ENCODE data around the gene MRC2. TPM values are rescaled to one million over a fixed set of nuclear protein-coding genes. Genes with fewer than 3 reads are reported as not detected.

Gene MRC2
- total RNA-seq, 1 experiment from 2014 or later = 12.3 TPM

DNA sequence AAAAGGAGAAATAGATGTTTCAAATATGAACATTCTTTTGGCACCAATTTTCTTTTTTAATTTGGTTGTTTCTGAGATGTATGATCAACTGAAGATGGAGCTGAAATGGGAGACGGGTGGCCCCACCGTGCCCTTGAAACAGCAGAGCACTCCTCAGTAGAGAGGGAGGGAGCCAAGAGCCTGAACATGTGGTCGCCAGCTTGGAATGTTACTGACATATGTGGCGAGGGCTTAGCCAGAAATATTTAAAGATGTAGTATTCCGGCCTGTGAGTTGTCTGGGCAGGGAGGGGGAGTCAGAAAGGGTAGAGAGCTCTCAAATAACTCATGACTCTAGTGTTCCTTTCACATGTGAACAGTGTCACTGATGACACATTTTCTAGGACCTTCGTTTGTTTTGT, 13.3 kb upstream of the MRC2 start:
- Mint-ChIP-seq H3K27ac (ENCODE audit: low read depth, unreplicated experiment) (peak overlapping the region; percentile 32), H3K9me3 (ENCODE audit: unreplicated experiment) (no peaks in the 10 kb centered on the region), H3K4me1 (ENCODE audit: insufficient read depth, unreplicated experiment) (no peaks in the 10 kb centered on the region), H3K4me3 (ENCODE audit: unreplicated experiment) (no peak overlapping the region), H3K36me3 (ENCODE audit: insufficient read depth, unreplicated experiment) (peaks cover 78% of the 10 kb centered on the region), H3K27me3 (ENCODE audit: insufficient read depth, unreplicated experiment) (no peaks in the 10 kb centered on the region)
- POLR2A ChIA-PET = no interaction called here
- intact Hi-C loops (cut with micrococcal nuclease) = no loop called here
- TF ChIP-seq CTCF (IDR thresholded peaks at IDR 0.05; ENCODE audit: unreplicated experiment) = no peak
- CTCF ChIA-PET = interaction anchor here (0.6 kb wide), 1 partner anchor 263 kb away, joined by 3 read pairs; no protein-coding TSS in a partner anchor
- no TSS peak for BruUV-seq (replicated peaks)
- DNase-seq (ENCODE audit: unreplicated experiment) = no peak

DNA sequence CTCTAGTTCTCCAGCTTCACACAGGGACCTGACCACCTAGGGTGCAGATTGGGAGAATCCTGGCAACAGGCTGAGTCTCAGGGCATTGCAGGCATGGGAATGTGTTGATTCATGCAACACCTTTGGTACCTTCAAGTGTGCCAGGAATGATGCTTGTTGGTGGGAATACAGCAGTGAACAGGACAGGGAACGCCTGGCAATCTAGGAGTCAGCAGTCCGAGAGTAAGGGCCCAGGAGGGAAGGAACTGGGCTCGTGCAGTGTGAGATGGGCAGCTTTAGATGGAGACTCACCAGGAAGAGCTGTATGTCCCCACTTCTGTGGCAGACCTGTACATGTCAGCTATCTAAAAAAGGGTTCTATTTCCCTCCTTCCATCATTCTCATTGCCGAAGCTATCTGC, 12.0 kb upstream of the MRC2 start:
- no peak for TF ChIP-seq CTCF (IDR thresholded peaks at IDR 0.05; ENCODE audit: unreplicated experiment)
- no peaks in the 10 kb centered on the region for H3K4me1 Mint-ChIP-seq (ENCODE audit: insufficient read depth, unreplicated experiment)
- H3K9me3 Mint-ChIP-seq (ENCODE audit: unreplicated experiment) = no peaks in the 10 kb centered on the region
- ChIA-PET POLR2A (interaction anchor here (0.6 to 1.1 kb wide), 3 partner anchors 14 to 888 kb away, joined by 3 to 4 read pairs (median 3); no protein-coding TSS in a partner anchor), CTCF (interaction anchor here (0.7 to 0.9 kb wide), 2 partner anchors 57 to 771 kb away, joined by 3 read pairs; no protein-coding TSS in a partner anchor)
- BruUV-seq (replicated peaks) = no TSS peak
- no peaks in the 10 kb centered on the region for H3K27me3 Mint-ChIP-seq (ENCODE audit: insufficient read depth, unreplicated experiment)
- H3K27ac Mint-ChIP-seq (ENCODE audit: low read depth, unreplicated experiment) = no peak overlapping the region
- DNase-seq (ENCODE audit: unreplicated experiment) = no peak
- H3K4me3 Mint-ChIP-seq (ENCODE audit: unreplicated experiment) = no peak overlapping the region
- peaks cover 64% of the 10 kb centered on the region for H3K36me3 Mint-ChIP-seq (ENCODE audit: insufficient read depth, unreplicated experiment)
- intact Hi-C loops (cut with micrococcal nuclease) = no loop called here

GRCh38 chr17:62616993-62617893, 10.2 kb upstream of the MRC2 start:
- no peak for DNase-seq (ENCODE audit: unreplicated experiment)
- Mint-ChIP-seq H3K4me1 (ENCODE audit: insufficient read depth, unreplicated experiment) (no peaks in the 10 kb centered on the region), H3K9me3 (ENCODE audit: unreplicated experiment) (no peaks in the 10 kb centered on the region), H3K27ac (ENCODE audit: low read depth, unreplicated experiment) (no peak overlapping the region), H3K36me3 (ENCODE audit: insufficient read depth, unreplicated experiment) (peaks cover 47% of the 10 kb centered on the region), H3K27me3 (ENCODE audit: insufficient read depth, unreplicated experiment) (no peaks in the 10 kb centered on the region), H3K4me3 (ENCODE audit: unreplicated experiment) (no peak overlapping the region)
- TF ChIP-seq CTCF (IDR thresholded peaks at IDR 0.05; ENCODE audit: unreplicated experiment) = no peak
- ChIA-PET CTCF (interaction anchor here (0.6 kb wide), 1 partner anchor 120 kb away, joined by 4 read pairs; no protein-coding TSS in a partner anchor), POLR2A (interaction anchor here (0.6 kb wide), 1 partner anchor 24 kb away, joined by 5 read pairs; no protein-coding TSS in a partner anchor)
- BruUV-seq (replicated peaks) = no TSS peak
- intact Hi-C loops (cut with micrococcal nuclease) = no loop called here

GRCh38 chr17:62617894-62618472, 9.5 kb upstream of the MRC2 start:
- Mint-ChIP-seq H3K4me1 (ENCODE audit: insufficient read depth, unreplicated experiment) (no peaks in the 10 kb centered on the region), H3K27me3 (ENCODE audit: insufficient read depth, unreplicated experiment) (no peaks in the 10 kb centered on the region), H3K36me3 (ENCODE audit: insufficient read depth, unreplicated experiment) (peaks cover 46% of the 10 kb centered on the region), H3K4me3 (ENCODE audit: unreplicated experiment) (no peak overlapping the region), H3K27ac (ENCODE audit: low read depth, unreplicated experiment) (no peak overlapping the region), H3K9me3 (ENCODE audit: unreplicated experiment) (no peaks in the 10 kb centered on the region)
- no peak for TF ChIP-seq CTCF (IDR thresholded peaks at IDR 0.05; ENCODE audit: unreplicated experiment)
- ChIA-PET CTCF (no interaction called here), POLR2A (no interaction called here)
- BruUV-seq (replicated peaks) = no TSS peak
- no peak for DNase-seq (ENCODE audit: unreplicated experiment)
- intact Hi-C loops (cut with micrococcal nuclease) = no loop called here

Measured in MCF 10A (cell line).